ENCODE data around the gene PPP1R36. TPM values are rescaled to one million over a fixed set of nuclear protein-coding genes. Genes with fewer than 3 reads are reported as not detected.

PPP1R36 gene
- total and polyA plus RNA-seq, 2 donors: 0.57 to 1.8 TPM

Small RNA genes within 50 kb of the gene (small RNA-seq; reads per million reads assigned to genes)
- gene AL049869.4: not detected

Other genes starting within 250 kb of the PPP1R36 start
- gene MTHFD1, start 161.6 kb upstream of the PPP1R36 start, total RNA-seq: 29.4 TPM
- gene MTHFD1, start 161.6 kb upstream of the PPP1R36 start, polyA plus RNA-seq: 28.4 TPM
- 5.6 TPM for gene AKAP5, start 84.5 kb upstream of the PPP1R36 start, total RNA-seq
- gene AKAP5, start 84.5 kb upstream of the PPP1R36 start, polyA plus RNA-seq: 0.35 TPM
- gene ZBTB25, start 46.1 kb upstream of the PPP1R36 start, total RNA-seq: 14.5 TPM
- 5.9 TPM for gene ZBTB25, start 46.1 kb upstream of the PPP1R36 start, polyA plus RNA-seq
- 96.6 TPM for gene ZBTB1, start 45.2 kb upstream of the PPP1R36 start, total RNA-seq
- 24.1 TPM for gene ZBTB1, start 45.2 kb upstream of the PPP1R36 start, polyA plus RNA-seq
- gene HSPA2, start 9.2 kb upstream of the PPP1R36 start, total RNA-seq: 50.8 TPM
- gene HSPA2, start 9.2 kb upstream of the PPP1R36 start, polyA plus RNA-seq: 124 TPM
- gene PLEKHG3, start 154.5 kb downstream of the PPP1R36 start, total RNA-seq: 30.6 TPM
- 74.5 TPM for gene PLEKHG3, start 154.5 kb downstream of the PPP1R36 start, polyA plus RNA-seq

Data from urinary bladder (tissue), 2 donors.